HepG2 (cell line): ENCODE data around the gene SERINC1. TPM values are rescaled to one million over a fixed set of nuclear protein-coding genes. Genes with fewer than 3 reads are reported as not detected.

ENCODE experiments used
- CBX5 ChIP-seq: sonication (generic); formaldehyde crosslinking; IDR thresholded peaks from 2 replicates; pipeline ENCODE4 v1.4.0; 2020; ENCODE audit warnings: missing genetic modification reagents, borderline replicate concordance
- FOXA1 ChIP-seq, 2 experiments: fragments of 450-650 bp in 1 of 2; sonication (generic) in 1 of 2; formaldehyde crosslinking in 1 of 2; IDR thresholded peaks; 2 replicates each; pipeline versions ENCODE4 v1.4.0 to v1.6.1; 2016 to 2020; ENCODE audit warnings: missing genetic modification reagents in 1 of 2
- JUN ChIP-seq: sonication (generic); formaldehyde crosslinking; IDR thresholded peaks from 2 replicates; pipeline ENCODE4 v1.4.0; 2020; ENCODE audit warnings: mild to moderate bottlenecking, missing genetic modification reagents
- KAT8 ChIP-seq: IDR thresholded peaks from 2 replicates; pipeline ENCODE4 v1.6.1; 2016; ENCODE audit warnings: missing genetic modification reagents, missing compliant biosample characterization
- KMT2A ChIP-seq: sonication (generic); formaldehyde crosslinking; IDR thresholded peaks from 2 replicates; pipeline ENCODE4 v1.4.0; 2020; ENCODE audit warnings: missing genetic modification reagents
- MTA1 ChIP-seq: sonication (generic); formaldehyde crosslinking; IDR thresholded peaks from 2 replicates; pipeline ENCODE4 v1.4.0; 2020; ENCODE audit warnings: missing genetic modification reagents, mild to moderate bottlenecking, borderline replicate concordance
- NR2C2 ChIP-seq: sonication (generic); formaldehyde crosslinking; IDR thresholded peaks from 2 replicates; pipeline ENCODE4 v1.4.0; 2020; ENCODE audit warnings: missing genetic modification reagents, mild to moderate bottlenecking, moderate library complexity, borderline replicate concordance
- PHF20 ChIP-seq: sonication (generic); formaldehyde crosslinking; IDR thresholded peaks from 2 replicates; pipeline ENCODE4 v1.5.0; 2020; ENCODE audit warnings: mild to moderate bottlenecking, missing genetic modification reagents
- PRMT3 ChIP-seq: sonication (generic); formaldehyde crosslinking; IDR thresholded peaks from 2 replicates; pipeline ENCODE4 v1.8.1; 2022; ENCODE audit warnings: low read depth, mild to moderate bottlenecking, moderate library complexity, missing genetic modification reagents, borderline replicate concordance
- SAFB2 ChIP-seq: sonication (generic); formaldehyde crosslinking; IDR thresholded peaks from 2 replicates; pipeline ENCODE4 v1.5.1; 2020; ENCODE audit warnings: missing genetic modification reagents, low read depth, mild to moderate bottlenecking, borderline replicate concordance
- SP2 ChIP-seq: sonication (generic); formaldehyde crosslinking; IDR thresholded peaks from 2 replicates; pipeline ENCODE4 v1.5.1; 2020; ENCODE audit warnings: mild to moderate bottlenecking, missing genetic modification reagents
- SRSF9 ChIP-seq: fragments of 200-400 bp; formaldehyde crosslinking; IDR thresholded peaks from 2 replicates; pipeline ENCODE4 v1.6.1; 2018; ENCODE audit warnings: borderline replicate concordance, mild to moderate bottlenecking, low read depth, low read length; ENCODE audit not compliant: insufficient read depth, poor library complexity, severe bottlenecking
- TBL1XR1 ChIP-seq: fragments of 150-350 bp; IDR thresholded peaks from 2 replicates; pipeline ENCODE4 v1.6.1; 2014; ENCODE audit warnings: borderline replicate concordance, low read length; ENCODE audit not compliant: partially characterized antibody
- YEATS2 ChIP-seq: sonication (generic); formaldehyde crosslinking; IDR thresholded peaks from 2 replicates; pipeline ENCODE4 v1.4.0; 2020; ENCODE audit warnings: missing genetic modification reagents, borderline replicate concordance
- ZNF143 ChIP-seq: sonication (generic); formaldehyde crosslinking; IDR thresholded peaks from 2 replicates; pipeline ENCODE4 v1.4.0; 2020; ENCODE audit warnings: missing genetic modification reagents
- ZNF543 ChIP-seq: sonication (generic); formaldehyde crosslinking; IDR thresholded peaks from 2 replicates; pipeline ENCODE4 v1.4.0; 2020; ENCODE audit warnings: mild to moderate bottlenecking, missing genetic modification reagents
- ZNF576 ChIP-seq: sonication (generic); formaldehyde crosslinking; IDR thresholded peaks from 2 replicates; pipeline ENCODE4 v1.4.0; 2020; ENCODE audit warnings: mild to moderate bottlenecking, missing genetic modification reagents
- ZNF7 ChIP-seq: IDR thresholded peaks from 2 replicates; pipeline ENCODE4 v1.6.1; 2016; ENCODE audit warnings: missing biosample characterization, missing genetic modification reagents
- ZNF781 ChIP-seq: sonication (generic); formaldehyde crosslinking; IDR thresholded peaks from 2 replicates; pipeline ENCODE4 v1.5.1; 2020; ENCODE audit warnings: borderline replicate concordance, mild to moderate bottlenecking, missing genetic modification reagents; ENCODE audit errors: not compliant biosample characterization
- ZNF891 ChIP-seq: sonication (generic); formaldehyde crosslinking; IDR thresholded peaks from 2 replicates; pipeline ENCODE4 v1.5.0; 2020; ENCODE audit warnings: mild to moderate bottlenecking, missing genetic modification reagents
- ZSCAN22 ChIP-seq: sonication (generic); formaldehyde crosslinking; IDR thresholded peaks from 2 replicates; pipeline ENCODE4 v1.4.0; 2020; ENCODE audit warnings: mild to moderate bottlenecking, missing genetic modification reagents
- ZSCAN5A ChIP-seq: sonication (generic); formaldehyde crosslinking; IDR thresholded peaks from 2 replicates; pipeline ENCODE4 v1.8.0; 2022; ENCODE audit warnings: mild to moderate bottlenecking, missing genetic modification reagents, borderline replicate concordance
- ZSCAN9 ChIP-seq: IDR thresholded peaks from 2 replicates; pipeline ENCODE4 v1.6.1; 2016; ENCODE audit warnings: borderline replicate concordance
- polyA plus RNA-seq, 8 experiments: library from polyadenylated mRNA; depleted of rRNA in 3 of 8; stranded (reverse) in 7 of 8; unstranded in 1 of 8; fragments of >200 nt; fragmentation: Illumina TruSeq in 4 of 8; extraction: Trizol in 4 of 8; gene quantifications; 2 replicates each; pipeline versions ENCODE4 v1.2.1 to v1.2.3, GENCODE V29; 2011 to 2016; ENCODE audit warnings: low read depth in 4 of 8, missing spikeins in 1 of 8, mixed read lengths in 1 of 8; ENCODE audit not compliant: insufficient read depth in 1 of 8
- total RNA-seq, 5 experiments: library from RNA; depleted of rRNA; stranded (reverse); fragments of >200 nt; fragmentation: Illumina TruSeq; extraction: Trizol; gene quantifications; 2 replicates each; pipeline ENCODE4 v1.2.3, GENCODE V29; 2016; ENCODE audit warnings: low read depth in 1 of 5
- TF ChIP-seq, protein P1 (sequence below): sonication (generic); formaldehyde crosslinking; IDR thresholded peaks from 2 replicates; pipeline ENCODE4 v1.4.0; 2020; ENCODE audit warnings: mild to moderate bottlenecking, missing genetic modification reagents
- TF ChIP-seq, protein P2 (sequence below): sonication (generic); formaldehyde crosslinking; IDR thresholded peaks from 2 replicates; pipeline ENCODE4 v1.9.0; 2022; ENCODE audit warnings: low read depth, missing genetic modification reagents
- TF ChIP-seq, protein P3 (sequence below): IDR thresholded peaks from 2 replicates; pipeline ENCODE4 v1.6.1; 2018; ENCODE audit warnings: missing genetic modification reagents, mild to moderate bottlenecking, missing compliant biosample characterization

The SERINC1 gene
- total and polyA plus RNA-seq, 2 of the 13 experiments (the other 11 are each of a cell fraction or from before 2014, with no cell fraction given): 93.5 to 112 TPM

DNA sequence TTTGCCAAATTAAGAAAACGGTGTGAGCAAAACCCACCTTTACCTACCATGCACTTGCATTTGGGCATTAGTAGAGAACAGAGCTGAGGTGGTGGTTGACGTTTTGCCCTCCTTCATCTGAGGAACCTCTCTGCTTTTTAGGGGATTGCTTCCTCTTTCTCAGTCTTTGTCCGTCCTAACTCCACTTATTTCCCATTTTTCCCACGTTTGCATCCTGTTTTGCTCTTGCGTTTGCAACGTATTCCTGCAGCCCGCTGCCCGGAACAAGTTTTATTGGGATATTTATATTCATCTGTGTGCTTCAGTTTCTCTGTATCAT lies 374 bp upstream of the SERINC1 start (continued):
- TF ChIP-seq, protein P1, sequence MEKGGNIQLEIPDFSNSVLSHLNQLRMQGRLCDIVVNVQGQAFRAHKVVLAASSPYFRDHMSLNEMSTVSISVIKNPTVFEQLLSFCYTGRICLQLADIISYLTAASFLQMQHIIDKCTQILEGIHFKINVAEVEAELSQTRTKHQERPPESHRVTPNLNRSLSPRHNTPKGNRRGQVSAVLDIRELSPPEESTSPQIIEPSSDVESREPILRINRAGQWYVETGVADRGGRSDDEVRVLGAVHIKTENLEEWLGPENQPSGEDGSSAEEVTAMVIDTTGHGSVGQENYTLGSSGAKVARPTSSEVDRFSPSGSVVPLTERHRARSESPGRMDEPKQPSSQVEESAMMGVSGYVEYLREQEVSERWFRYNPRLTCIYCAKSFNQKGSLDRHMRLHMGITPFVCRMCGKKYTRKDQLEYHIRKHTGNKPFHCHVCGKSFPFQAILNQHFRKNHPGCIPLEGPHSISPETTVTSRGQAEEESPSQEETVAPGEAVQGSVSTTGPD: no peak
- TF ChIP-seq, protein P2, sequence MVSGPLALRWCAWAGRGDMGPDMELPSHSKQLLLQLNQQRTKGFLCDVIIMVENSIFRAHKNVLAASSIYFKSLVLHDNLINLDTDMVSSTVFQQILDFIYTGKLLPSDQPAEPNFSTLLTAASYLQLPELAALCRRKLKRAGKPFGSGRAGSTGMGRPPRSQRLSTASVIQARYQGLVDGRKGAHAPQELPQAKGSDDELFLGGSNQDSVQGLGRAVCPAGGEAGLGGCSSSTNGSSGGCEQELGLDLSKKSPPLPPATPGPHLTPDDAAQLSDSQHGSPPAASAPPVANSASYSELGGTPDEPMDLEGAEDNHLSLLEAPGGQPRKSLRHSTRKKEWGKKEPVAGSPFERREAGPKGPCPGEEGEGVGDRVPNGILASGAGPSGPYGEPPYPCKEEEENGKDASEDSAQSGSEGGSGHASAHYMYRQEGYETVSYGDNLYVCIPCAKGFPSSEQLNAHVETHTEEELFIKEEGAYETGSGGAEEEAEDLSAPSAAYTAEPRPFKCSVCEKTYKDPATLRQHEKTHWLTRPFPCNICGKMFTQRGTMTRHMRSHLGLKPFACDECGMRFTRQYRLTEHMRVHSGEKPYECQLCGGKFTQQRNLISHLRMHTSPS: no peak
- peak; percentile 63; the same call in 1 of the 2 replicates for TF ChIP-seq KAT8
- no peak for TF ChIP-seq SRSF9
- TF ChIP-seq, protein P3, sequence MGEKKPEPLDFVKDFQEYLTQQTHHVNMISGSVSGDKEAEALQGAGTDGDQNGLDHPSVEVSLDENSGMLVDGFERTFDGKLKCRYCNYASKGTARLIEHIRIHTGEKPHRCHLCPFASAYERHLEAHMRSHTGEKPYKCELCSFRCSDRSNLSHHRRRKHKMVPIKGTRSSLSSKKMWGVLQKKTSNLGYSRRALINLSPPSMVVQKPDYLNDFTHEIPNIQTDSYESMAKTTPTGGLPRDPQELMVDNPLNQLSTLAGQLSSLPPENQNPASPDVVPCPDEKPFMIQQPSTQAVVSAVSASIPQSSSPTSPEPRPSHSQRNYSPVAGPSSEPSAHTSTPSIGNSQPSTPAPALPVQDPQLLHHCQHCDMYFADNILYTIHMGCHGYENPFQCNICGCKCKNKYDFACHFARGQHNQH (CRISPR knock-in tag): no peak; the same call in 1 of the 2 replicates
- no peak for TF ChIP-seq KMT2A (CRISPR knock-in tag)
- TF ChIP-seq ZSCAN22 (CRISPR knock-in tag): no peak
- TF ChIP-seq ZNF576: no peak
- TF ChIP-seq SP2: no peak
- no peak for TF ChIP-seq ZSCAN5A
- TF ChIP-seq ZNF7 (CRISPR knock-in tag): no peak
- TF ChIP-seq ZNF781 (CRISPR knock-in tag): peak; percentile 7
- TF ChIP-seq TBL1XR1: no peak
- no peak for TF ChIP-seq ZNF543 (CRISPR knock-in tag)
- TF ChIP-seq SAFB2: no peak
- TF ChIP-seq ZNF891: no peak
- no peak for TF ChIP-seq MTA1 (CRISPR knock-in tag)
- TF ChIP-seq ZSCAN9 (CRISPR knock-in tag): no peak
- TF ChIP-seq PRMT3 (CRISPR knock-in tag): no peak
- 0 out of 2 replicates have a peak, but pooled peaks have one; percentile 4 for TF ChIP-seq ZNF143 (CRISPR knock-in tag)
- no peak for TF ChIP-seq NR2C2 (CRISPR knock-in tag)
- no peak for TF ChIP-seq CBX5
- TF ChIP-seq FOXA1 (IDR thresholded peaks at IDR 0.05): no peak
- TF ChIP-seq FOXA1 (CRISPR knock-in tag; IDR thresholded peaks at IDR 0.05): no peak
- no peak for TF ChIP-seq JUN (CRISPR knock-in tag)
- 0 out of 2 replicates have a peak, but pooled peaks have one; percentile 3 for TF ChIP-seq PHF20 (CRISPR knock-in tag)
- no peak for TF ChIP-seq YEATS2 (CRISPR knock-in tag)
